Measurements from ENCODE around the gene TNFAIP1. TPM values are rescaled to one million over a fixed set of nuclear protein-coding genes. Genes with fewer than 3 reads are reported as not detected.

The TNFAIP1 gene
- total RNA-seq, 4 donors from 2014 or later, result 25.6 to 137 (median 49.4) TPM

- no peaks in the 10 kb centered on the region for H3K9me3 ChIP-seq
- intact Hi-C loops (cut with DNase I; ENCODE audit: low total_unique reads), result no loop called here
- no peaks in the 10 kb centered on the region for H3K4me1 ChIP-seq
- no peak for DNase-seq
- H3K27ac ChIP-seq, result peak overlapping the region in 1 of 4 donors; percentile 19
- no peak overlapping the region for H3K4me3 ChIP-seq
- no peaks in the 10 kb centered on the region for H3K27me3 ChIP-seq
- H3K36me3 ChIP-seq, result peaks cover 0 to 64% (median 26%) of the 10 kb centered on the region in 4 donors
- TF ChIP-seq POLR2AphosphoS5 (IDR thresholded peaks at IDR 0.05) (no peak), CTCF (IDR thresholded peaks at IDR 0.05) (no peak)
- 75 to 78% methylated on average over 5 to 7 of the region's 7 CpGs for WGBS, 2 donors (ENCODE audit: low coverage in 1 of 2)
- in situ Hi-C loops (cut with MboI; ENCODE audit: low pct_ligation_motif_present in 1 of 4, low pct_unique_long_range_greater_than_20kb in 1 of 4, low sequenced_read_pairs in 3 of 4), result no loop called here
Measured at GRCh38 chr17:28346746-28347246, 11.2 kb downstream of the TNFAIP1 start.

GRCh38 chr17:28347261-28347891 is 11.8 kb downstream of the TNFAIP1 start:
- Histone ChIP-seq H3K4me3 (no peak overlapping the region), H3K36me3 (peaks cover 0 to 61% (median 24%) of the 10 kb centered on the region in 4 donors), H3K27ac (peak overlapping the region in 1 of 4 donors; percentile 19), H3K4me1 (no peaks in the 10 kb centered on the region), H3K27me3 (no peaks in the 10 kb centered on the region), H3K9me3 (no peaks in the 10 kb centered on the region)
- in situ Hi-C loops (cut with MboI; ENCODE audit: low pct_ligation_motif_present in 1 of 4, low pct_unique_long_range_greater_than_20kb in 1 of 4, low sequenced_read_pairs in 3 of 4), result no loop called here
- TF ChIP-seq CTCF (IDR thresholded peaks at IDR 0.05) (no peak), POLR2A (IDR thresholded peaks at IDR 0.05) (no peak), EP300 (IDR thresholded peaks at IDR 0.05; ENCODE audit: low read depth) (no peak), POLR2AphosphoS5 (IDR thresholded peaks at IDR 0.05) (no peak)
- intact Hi-C loops (cut with DNase I; ENCODE audit: low total_unique reads), result no loop called here
- 85% methylated on average over 8 of the region's 8 CpGs; no CpG with 5 or more reads in 1 of the 2 donors for WGBS, 2 donors (ENCODE audit: low coverage in 1 of 2)
- DNase-seq, result no peak

- Histone ChIP-seq H3K4me1 (no peaks in the 10 kb centered on the region), H3K36me3 (peaks cover 0 to 71% (median 27%) of the 10 kb centered on the region in 4 donors), H3K9me3 (no peaks in the 10 kb centered on the region), H3K27ac (no peak overlapping the region), H3K4me3 (no peak overlapping the region), H3K27me3 (no peaks in the 10 kb centered on the region)
- 87% methylated on average over 2 of the region's 3 CpGs; no CpG with 5 or more reads in 1 of the 2 donors for WGBS, 2 donors (ENCODE audit: low coverage in 1 of 2)
- no peak for DNase-seq
- TF ChIP-seq POLR2AphosphoS5 (IDR thresholded peaks at IDR 0.05), result no peak
- no peak for TF ChIP-seq EP300 (IDR thresholded peaks at IDR 0.05; ENCODE audit: low read depth)
- no peak for TF ChIP-seq POLR2A (IDR thresholded peaks at IDR 0.05)
- no peak for TF ChIP-seq CTCF (IDR thresholded peaks at IDR 0.05)
- in situ Hi-C loops (cut with MboI; ENCODE audit: low pct_ligation_motif_present in 1 of 4, low pct_unique_long_range_greater_than_20kb in 1 of 4, low sequenced_read_pairs in 3 of 4) (no loop called here), intact Hi-C loops (cut with DNase I; ENCODE audit: low total_unique reads) (no loop called here)
Measured at GRCh38 chr17:28348979-28349378, 13.4 kb downstream of the TNFAIP1 start.

GRCh38 chr17:28350271-28350670 is 14.7 kb downstream of the TNFAIP1 start:
- H3K27ac ChIP-seq, result no peak overlapping the region
- in situ Hi-C loops (cut with MboI; ENCODE audit: low pct_ligation_motif_present in 1 of 4, low pct_unique_long_range_greater_than_20kb in 1 of 4, low sequenced_read_pairs in 3 of 4), result no loop called here
- no peaks in the 10 kb centered on the region for H3K4me1 ChIP-seq
- no peak overlapping the region for H3K4me3 ChIP-seq
- 94 to 97% methylated on average over 4 to 7 of the region's 7 CpGs for WGBS, 2 donors (ENCODE audit: low coverage in 1 of 2)
- intact Hi-C loops (cut with DNase I; ENCODE audit: low total_unique reads), result no loop called here
- no peaks in the 10 kb centered on the region for H3K27me3 ChIP-seq
- peaks cover 0 to 68% (median 26%) of the 10 kb centered on the region in 4 donors for H3K36me3 ChIP-seq
- H3K9me3 ChIP-seq, result no peaks in the 10 kb centered on the region
- no peak for DNase-seq
- TF ChIP-seq POLR2A (IDR thresholded peaks at IDR 0.05) (no peak), POLR2AphosphoS5 (IDR thresholded peaks at IDR 0.05) (no peak), CTCF (IDR thresholded peaks at IDR 0.05) (no peak), EP300 (IDR thresholded peaks at IDR 0.05; ENCODE audit: low read depth) (no peak)
